Naive B cell (primary cell): Measurements from ENCODE around the gene CCSER1. TPM values are rescaled to one million over a fixed set of nuclear protein-coding genes. Genes with fewer than 3 reads are reported as not detected.

ENCODE experiments used
- ATAC-seq, 2 donors: fragments of 150-1000 bp; cut with Tn5 transposase; 2 replicates each; pipeline ENCODE4 v1.10.0; 2021; ENCODE audit warnings: low read depth in 2 of 2, mild to moderate bottlenecking in 2 of 2, moderate library complexity in 2 of 2
- DNase-seq: peaks from one replicate; pipeline ENCODE4 v3.0.0; 2022
- H3K27ac Mint-ChIP-seq, 6 donors: one replicate each; pipeline ENCODE4 v1.8.0; 2020 to 2022; ENCODE audit warnings: mild to moderate bottlenecking in 6 of 6, mixed read lengths in 6 of 6, moderate library complexity in 5 of 6, inconsistent platforms in 2 of 6
- H3K27me3 Mint-ChIP-seq, 3 donors: one replicate each; pipeline ENCODE4 v1.8.0; 2021 to 2022; ENCODE audit warnings: mixed read lengths in 3 of 3, mild to moderate bottlenecking in 1 of 3
- H3K36me3 Mint-ChIP-seq, 2 donors: one replicate each; pipeline ENCODE4 v1.8.0; 2020 to 2022; ENCODE audit warnings: mixed read lengths in 2 of 2, inconsistent platforms in 1 of 2, mild to moderate bottlenecking in 1 of 2
- H3K4me1 Mint-ChIP-seq, 3 donors: one replicate each; pipeline ENCODE4 v1.8.0; 2020 to 2022; ENCODE audit warnings: mixed read lengths in 3 of 3, inconsistent platforms in 1 of 3, mild to moderate bottlenecking in 1 of 3, moderate library complexity in 1 of 3
- H3K4me3 Mint-ChIP-seq, 8 donors: one replicate each; pipeline ENCODE4 v1.8.0; 2020 to 2022; ENCODE audit warnings: mild to moderate bottlenecking in 8 of 8, mixed read lengths in 8 of 8, moderate library complexity in 8 of 8, inconsistent platforms in 2 of 8
- H3K9me3 Mint-ChIP-seq, 7 donors: one replicate each; pipeline ENCODE4 v1.8.0; 2020 to 2022; ENCODE audit warnings: mixed read lengths in 7 of 7, mild to moderate bottlenecking in 5 of 7, inconsistent platforms in 2 of 7, moderate library complexity in 1 of 7
- polyA plus RNA-seq, 6 donors: library from polyadenylated mRNA; unstranded; fragments of 300-500 nt; fragmentation: Illumina TruSeq; gene quantifications; one replicate each; pipeline ENCODE4 v1.2.3, GENCODE V29; 2021; ENCODE audit warnings: low read depth in 6 of 6

The CCSER1 gene
- polyA plus RNA-seq, 6 donors from 2014 or later: 4.4 to 16.4 (median 14.9) TPM; not detected in 1

DNA sequence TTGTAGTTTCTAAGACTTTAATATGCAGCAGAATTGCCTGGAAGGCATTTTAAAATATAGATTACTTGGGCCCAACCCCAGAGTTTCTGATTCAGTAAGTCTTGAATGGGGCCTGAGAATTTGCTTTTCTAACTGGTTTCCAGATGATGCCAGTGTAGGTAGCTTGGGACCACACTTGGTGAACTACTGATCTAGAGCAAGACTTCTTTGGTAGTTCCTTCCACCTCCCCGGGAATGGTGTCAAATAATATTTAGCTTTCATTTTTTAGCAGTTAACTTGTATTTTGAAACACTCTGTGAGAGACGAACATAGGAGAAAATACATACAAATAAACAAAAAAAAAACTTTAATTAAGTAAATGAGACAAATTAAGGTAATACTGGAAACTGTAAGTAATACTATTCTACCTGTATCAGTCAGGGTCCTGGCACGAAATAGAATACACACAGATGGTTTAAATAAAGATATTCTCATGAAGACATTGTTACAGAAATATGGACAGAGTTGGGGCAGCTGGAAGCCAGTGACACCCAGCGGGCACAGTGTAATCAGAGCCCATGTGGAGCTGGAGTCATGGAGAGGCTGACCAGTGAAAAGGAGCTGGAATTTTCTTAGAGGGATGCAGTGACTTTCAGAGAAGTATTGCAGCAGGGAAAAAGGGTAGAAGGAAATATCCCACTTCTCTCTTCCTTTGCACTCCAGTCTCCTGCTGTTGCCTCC, 905.7 kb downstream of the CCSER1 start:
- Mint-ChIP-seq H3K4me1 (no peaks in the 10 kb centered on the region), H3K36me3 (peaks cover 0 to 5% of the 10 kb centered on the region in 2 donors), H3K27ac (peak overlapping the region in 1 of 6 donors; percentile 17), H3K27me3 (no peaks in the 10 kb centered on the region), H3K9me3 (peaks cover 0 to 4% (median 0%) of the 10 kb centered on the region in 7 donors), H3K4me3 (no peak overlapping the region)
- DNase-seq (no peak), ATAC-seq (no peak)

GRCh38 chr4:91035276-91035675, 908.1 kb downstream of the CCSER1 start:
- Mint-ChIP-seq H3K27ac (no peak overlapping the region), H3K36me3 (peaks cover 0 to 5% of the 10 kb centered on the region in 2 donors), H3K9me3 (peaks cover 0 to 4% (median 0%) of the 10 kb centered on the region in 7 donors), H3K4me1 (no peaks in the 10 kb centered on the region), H3K27me3 (no peaks in the 10 kb centered on the region), H3K4me3 (no peak overlapping the region)
- DNase-seq (no peak), ATAC-seq (no peak)

- DNase-seq: no peak
- H3K4me3 Mint-ChIP-seq: no peak overlapping the region
- H3K4me1 Mint-ChIP-seq: no peaks in the 10 kb centered on the region
- H3K36me3 Mint-ChIP-seq: no peaks in the 10 kb centered on the region
- ATAC-seq: no peak
- peaks cover 0 to 4% (median 0%) of the 10 kb centered on the region in 7 donors for H3K9me3 Mint-ChIP-seq
- no peak overlapping the region for H3K27ac Mint-ChIP-seq
- no peaks in the 10 kb centered on the region for H3K27me3 Mint-ChIP-seq
Measured at GRCh38 chr4:91037951-91038350, 910.8 kb downstream of the CCSER1 start.

DNA sequence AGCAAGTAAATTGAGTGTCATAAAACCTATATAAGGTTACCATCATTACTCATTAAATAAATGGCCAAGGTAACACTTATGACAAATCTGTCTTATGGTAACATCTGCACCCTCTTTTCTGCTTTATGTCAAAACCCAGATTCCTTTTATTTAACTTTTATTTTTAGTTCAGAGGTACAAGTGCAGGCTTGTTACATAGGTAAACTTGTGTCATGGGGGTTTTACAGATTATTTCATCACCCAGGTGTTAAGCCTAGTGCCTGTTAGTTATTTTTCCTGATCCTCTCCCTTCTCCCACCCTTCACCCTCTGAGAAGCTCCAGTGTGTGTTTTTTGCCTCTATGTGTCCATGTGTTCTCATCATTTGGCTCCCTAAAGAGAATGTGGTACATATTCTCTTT, 930.7 kb downstream of the CCSER1 start:
- Mint-ChIP-seq H3K9me3 (peaks cover 3 to 23% (median 6%) of the 10 kb centered on the region in 7 donors), H3K4me1 (no peaks in the 10 kb centered on the region), H3K27ac (no peak overlapping the region), H3K4me3 (no peak overlapping the region), H3K36me3 (peaks cover 0 to 8% of the 10 kb centered on the region in 2 donors), H3K27me3 (no peaks in the 10 kb centered on the region)
- DNase-seq (no peak), ATAC-seq (no peak)

DNA sequence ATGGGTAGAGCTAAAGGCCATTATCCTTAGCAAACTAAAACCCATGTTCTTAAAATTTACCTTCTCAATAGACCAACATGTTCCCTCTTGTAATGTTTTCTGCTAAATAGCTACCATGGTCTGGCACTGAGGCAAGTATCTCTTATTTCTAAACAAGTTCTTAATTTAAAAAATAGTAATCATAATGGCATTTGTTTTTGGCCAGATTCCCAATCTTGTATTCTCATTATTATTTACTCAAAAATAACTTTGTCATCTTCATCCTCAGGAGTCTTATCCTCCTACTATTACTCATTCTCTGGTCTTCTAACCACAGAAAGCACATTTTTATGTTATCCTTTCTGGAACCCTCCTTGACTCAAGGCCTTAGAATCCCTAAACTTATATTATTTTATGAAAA, 931.2 kb downstream of the CCSER1 start:
- Mint-ChIP-seq H3K27ac (no peak overlapping the region), H3K36me3 (peaks cover 0 to 8% of the 10 kb centered on the region in 2 donors), H3K27me3 (no peaks in the 10 kb centered on the region), H3K9me3 (peaks cover 3 to 23% (median 6%) of the 10 kb centered on the region in 7 donors), H3K4me1 (no peaks in the 10 kb centered on the region), H3K4me3 (no peak overlapping the region)
- no peak for ATAC-seq
- no peak for DNase-seq

DNA sequence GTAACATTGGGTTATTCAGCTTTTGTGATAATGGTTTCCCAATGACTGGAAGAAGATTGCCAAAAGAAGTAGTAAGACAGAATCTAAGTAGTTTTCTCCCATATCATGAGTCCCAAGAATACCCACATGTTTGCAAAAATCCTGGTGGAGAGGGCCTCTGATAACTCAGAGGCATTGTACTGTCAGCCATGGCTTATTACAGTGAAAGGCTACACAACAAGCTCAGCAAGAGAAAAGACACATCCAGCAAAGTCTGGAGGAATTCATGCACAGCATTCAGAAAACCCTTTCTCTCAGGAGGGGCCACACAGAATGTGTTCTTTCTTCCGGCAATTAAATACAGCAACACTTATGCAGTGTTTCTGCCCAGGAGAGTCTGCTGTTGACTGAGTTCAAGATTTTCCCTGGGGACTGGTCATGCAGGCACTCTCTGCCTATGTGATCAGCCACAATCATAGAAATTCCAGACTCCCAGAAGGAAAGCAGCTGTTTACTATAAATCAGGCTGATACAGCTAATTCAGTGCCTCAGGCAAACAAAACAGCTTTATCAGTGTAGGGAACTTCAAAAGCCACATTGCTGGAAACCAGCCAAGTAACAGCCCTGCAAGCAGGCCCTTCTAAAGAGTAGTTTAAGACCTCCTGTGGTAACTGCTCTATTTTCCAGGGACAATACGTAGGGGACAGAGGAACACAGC, 937.1 kb downstream of the CCSER1 start:
- H3K27ac Mint-ChIP-seq: no peak overlapping the region
- peaks cover 0 to 1% (median 0%) of the 10 kb centered on the region in 7 donors for H3K9me3 Mint-ChIP-seq
- H3K4me1 Mint-ChIP-seq: no peaks in the 10 kb centered on the region
- DNase-seq (no peak), ATAC-seq (no peak)
- H3K27me3 Mint-ChIP-seq: no peaks in the 10 kb centered on the region
- H3K4me3 Mint-ChIP-seq: no peak overlapping the region
- no peaks in the 10 kb centered on the region for H3K36me3 Mint-ChIP-seq

GRCh38 chr4:91065117-91065516, 937.9 kb downstream of the CCSER1 start:
- H3K27me3 Mint-ChIP-seq: no peaks in the 10 kb centered on the region
- peaks cover 0 to 1% (median 0%) of the 10 kb centered on the region in 7 donors for H3K9me3 Mint-ChIP-seq
- DNase-seq (no peak), ATAC-seq (no peak)
- H3K4me1 Mint-ChIP-seq: no peaks in the 10 kb centered on the region
- H3K4me3 Mint-ChIP-seq: no peak overlapping the region
- H3K36me3 Mint-ChIP-seq: no peaks in the 10 kb centered on the region
- H3K27ac Mint-ChIP-seq: no peak overlapping the region

- ATAC-seq: no peak
- DNase-seq: no peak
- peaks cover 0 to 5% of the 10 kb centered on the region in 2 donors for H3K36me3 Mint-ChIP-seq
- no peak overlapping the region for H3K4me3 Mint-ChIP-seq
- no peaks in the 10 kb centered on the region for H3K27me3 Mint-ChIP-seq
- no peak overlapping the region for H3K27ac Mint-ChIP-seq
- peaks cover 0 to 5% (median 0%) of the 10 kb centered on the region in 7 donors for H3K9me3 Mint-ChIP-seq
- H3K4me1 Mint-ChIP-seq: no peaks in the 10 kb centered on the region
Measured at GRCh38 chr4:91070736-91071135, 943.5 kb downstream of the CCSER1 start.

DNA sequence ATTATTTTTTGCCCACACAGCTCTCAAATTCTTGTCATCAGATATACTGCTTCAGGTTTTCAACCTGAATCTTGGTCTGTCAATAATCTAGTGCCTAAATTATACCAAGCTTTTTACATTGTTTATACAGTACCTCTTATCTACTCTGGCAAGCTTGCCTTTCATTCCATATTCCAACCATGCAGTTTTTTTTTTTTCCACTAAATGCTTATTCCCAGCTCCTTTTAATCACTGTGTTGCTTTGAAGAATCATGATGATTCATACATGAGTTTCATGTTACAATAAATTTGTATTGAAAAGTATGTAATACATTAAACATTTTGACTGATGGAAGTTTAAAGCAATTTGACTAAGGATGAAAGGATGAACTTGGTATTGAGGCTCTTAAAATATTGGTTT, 949.0 kb downstream of the CCSER1 start:
- H3K9me3 Mint-ChIP-seq: peaks cover 12 to 42% (median 24%) of the 10 kb centered on the region in 7 donors
- peak overlapping the region in 1 of 6 donors; percentile 78 for H3K27ac Mint-ChIP-seq
- no peak overlapping the region for H3K4me3 Mint-ChIP-seq
- no peak for DNase-seq
- H3K36me3 Mint-ChIP-seq: peaks cover 16 to 19% of the 10 kb centered on the region in 2 donors
- no peaks in the 10 kb centered on the region for H3K4me1 Mint-ChIP-seq
- H3K27me3 Mint-ChIP-seq: no peaks in the 10 kb centered on the region
- ATAC-seq: no peak

GRCh38 chr4:91085961-91086360, 958.8 kb downstream of the CCSER1 start:
- Mint-ChIP-seq H3K4me1 (peaks cover 3 to 13% (median 6%) of the 10 kb centered on the region in 3 donors), H3K27me3 (no peaks in the 10 kb centered on the region), H3K36me3 (peaks cover 0 to 1% of the 10 kb centered on the region in 2 donors), H3K27ac (no peak overlapping the region), H3K4me3 (no peak overlapping the region), H3K9me3 (peaks cover 0 to 6% (median 2%) of the 10 kb centered on the region in 7 donors)
- ATAC-seq (no peak), DNase-seq (no peak)

DNA sequence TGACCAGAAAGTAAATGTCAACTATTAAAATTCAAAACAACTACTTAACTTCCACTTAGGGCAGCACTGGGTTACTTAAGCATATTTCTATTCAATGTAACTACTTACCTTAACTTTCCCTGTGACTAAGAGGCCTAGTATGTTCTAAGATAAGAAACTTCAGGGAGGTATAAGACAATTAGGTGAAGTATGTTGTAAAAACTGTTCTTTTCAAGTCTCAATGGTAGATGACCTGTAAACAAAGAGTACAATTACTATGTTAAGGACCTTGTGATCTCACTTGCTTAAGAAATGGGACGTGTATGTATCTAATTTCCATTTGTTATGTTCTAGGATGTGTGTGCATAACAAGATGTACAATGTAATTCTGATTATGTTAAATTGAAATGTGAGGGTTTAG, 960.5 kb downstream of the CCSER1 start:
- Mint-ChIP-seq H3K4me3 (no peak overlapping the region), H3K27me3 (no peaks in the 10 kb centered on the region), H3K27ac (no peak overlapping the region), H3K4me1 (peaks cover 3 to 13% (median 6%) of the 10 kb centered on the region in 3 donors), H3K36me3 (peaks cover 0 to 5% of the 10 kb centered on the region in 2 donors), H3K9me3 (peaks cover 0 to 4% (median 0%) of the 10 kb centered on the region in 7 donors)
- DNase-seq (no peak), ATAC-seq (no peak)

GRCh38 chr4:91089178-91089577, 962.0 kb downstream of the CCSER1 start:
- Mint-ChIP-seq H3K4me3 (no peak overlapping the region), H3K36me3 (peaks cover 0 to 5% of the 10 kb centered on the region in 2 donors)

DNA sequence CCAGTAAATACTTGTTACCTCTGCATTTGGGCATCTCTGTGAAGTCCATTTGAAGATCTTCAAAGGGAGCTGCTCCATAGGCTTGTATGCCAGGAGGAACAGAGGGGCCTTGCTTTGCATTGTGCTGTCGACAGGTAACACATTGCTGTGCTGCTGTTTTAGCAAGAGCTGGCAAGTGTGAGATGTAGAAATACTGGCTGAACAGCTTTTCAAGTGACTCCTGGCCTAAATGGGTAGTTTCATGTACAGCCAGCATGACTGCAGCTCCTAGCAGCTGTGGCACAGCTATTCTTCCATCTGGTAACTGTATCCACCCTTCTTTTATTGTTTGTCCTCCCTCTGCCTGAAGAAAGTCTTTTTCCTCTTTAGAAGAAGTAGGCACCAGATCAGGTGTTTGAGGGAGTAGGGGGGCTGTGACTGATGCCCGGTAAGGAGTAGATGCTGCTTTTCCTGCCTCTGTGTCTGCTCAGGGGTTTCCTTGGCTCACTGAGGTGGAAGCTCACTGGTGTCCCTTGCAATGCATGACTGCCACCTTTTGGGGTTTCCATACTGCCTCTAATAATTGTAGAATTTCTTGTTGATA, 965.3 kb downstream of the CCSER1 start:
- Mint-ChIP-seq H3K4me1 (peaks cover 3 to 13% (median 6%) of the 10 kb centered on the region in 3 donors), H3K27ac (no peak overlapping the region), H3K36me3 (peaks cover 0 to 10% of the 10 kb centered on the region in 2 donors), H3K9me3 (peaks cover 4 to 8% (median 8%) of the 10 kb centered on the region in 7 donors), H3K27me3 (no peaks in the 10 kb centered on the region), H3K4me3 (no peak overlapping the region)
- no peak for ATAC-seq
- DNase-seq: no peak

More at GRCh38 chr4:91089178-91089577, 962.0 kb downstream of the CCSER1 start:
- ATAC-seq (no peak), DNase-seq (peak; percentile 5)
- Mint-ChIP-seq H3K27ac (peak overlapping the region in 4 of 6 donors; percentile 30 to 75 (median 61)), H3K9me3 (peaks cover 0 to 2% (median 0%) of the 10 kb centered on the region in 7 donors), H3K27me3 (no peaks in the 10 kb centered on the region), H3K4me1 (peaks cover 3 to 13% (median 6%) of the 10 kb centered on the region in 3 donors)
